Activated T-cell treated with anti-CD3 and anti-CD28 coated beads, Interleukin-2, amount 50 U/mL, for 4 hours (primary cell): ENCODE data around the gene NHSL2. TPM values are rescaled to one million over a fixed set of nuclear protein-coding genes. Genes with fewer than 3 reads are reported as not detected.

Experiments used
- ATAC-seq, 2 donors: fragments of 200-7000 bp; cut with Tn5 transposase; one replicate each; pipeline ENCODE4 v1.10.0; 2021
- DNase-seq: peaks from one replicate; pipeline ENCODE4 v3.0.0-alpha.2; 2020
- H3K27me3 Mint-ChIP-seq: one replicate; pipeline ENCODE4 v1.8.0; 2021; ENCODE audit warnings: low read depth, mixed read lengths
- H3K36me3 Mint-ChIP-seq: one replicate; pipeline ENCODE4 v1.8.0; 2022; ENCODE audit warnings: mixed read lengths; ENCODE audit not compliant: insufficient read depth
- H3K4me1 Mint-ChIP-seq: one replicate; pipeline ENCODE4 v1.8.0; 2021; ENCODE audit warnings: low read depth, mixed read lengths
- H3K4me3 Mint-ChIP-seq: one replicate; pipeline ENCODE4 v1.8.0; 2021; ENCODE audit warnings: mild to moderate bottlenecking, moderate library complexity, mixed read lengths
- H3K9me3 Mint-ChIP-seq: one replicate; pipeline ENCODE4 v1.8.0; 2021; ENCODE audit warnings: mixed read lengths
- total RNA-seq, 3 donors: library from RNA; stranded (reverse); gene quantifications; one replicate each; pipeline ENCODE4 v1.2.1, GENCODE V29; 2021

Gene NHSL2
- total RNA-seq, 3 donors from 2014 or later, result 0.30 to 0.65 (median 0.32) TPM

GRCh38 chrX:71990518-71990917, 79.9 kb downstream of the NHSL2 start:
- ATAC-seq, result no peak
- Mint-ChIP-seq H3K4me1 (peaks cover 17% of the 10 kb centered on the region), H3K36me3 (no peaks in the 10 kb centered on the region), H3K27me3 (no peaks in the 10 kb centered on the region), H3K4me3 (no peak overlapping the region), H3K9me3 (no peaks in the 10 kb centered on the region)
- no peak for DNase-seq

GRCh38 chrX:71991164-71991563, 80.5 kb downstream of the NHSL2 start:
- Mint-ChIP-seq H3K9me3 (no peaks in the 10 kb centered on the region), H3K4me1 (peaks cover 17% of the 10 kb centered on the region), H3K4me3 (no peak overlapping the region), H3K36me3 (no peaks in the 10 kb centered on the region), H3K27me3 (no peaks in the 10 kb centered on the region)
- no peak for ATAC-seq
- no peak for DNase-seq

- peak; percentile 76 to 85 for ATAC-seq
- Mint-ChIP-seq H3K27me3 (no peaks in the 10 kb centered on the region), H3K4me3 (no peak overlapping the region), H3K9me3 (no peaks in the 10 kb centered on the region), H3K4me1 (peaks cover 17% of the 10 kb centered on the region), H3K36me3 (no peaks in the 10 kb centered on the region)
- peak; percentile 15 for DNase-seq
Observed at GRCh38 chrX:71992711-71993110, 82.1 kb downstream of the NHSL2 start.

- ATAC-seq, result no peak
- Mint-ChIP-seq H3K4me1 (peaks cover 17% of the 10 kb centered on the region), H3K36me3 (no peaks in the 10 kb centered on the region), H3K9me3 (no peaks in the 10 kb centered on the region), H3K27me3 (no peaks in the 10 kb centered on the region), H3K4me3 (no peak overlapping the region)
- no peak for DNase-seq
Observed at GRCh38 chrX:71993371-71993770, 82.7 kb downstream of the NHSL2 start.

- Mint-ChIP-seq H3K9me3 (no peaks in the 10 kb centered on the region), H3K4me3 (no peak overlapping the region), H3K4me1 (peaks cover 17% of the 10 kb centered on the region), H3K27me3 (no peaks in the 10 kb centered on the region), H3K36me3 (no peaks in the 10 kb centered on the region)
- DNase-seq (no peak), ATAC-seq (no peak)
Observed at GRCh38 chrX:71994601-71995000, 84.0 kb downstream of the NHSL2 start.

- Mint-ChIP-seq H3K36me3 (no peaks in the 10 kb centered on the region), H3K9me3 (no peaks in the 10 kb centered on the region), H3K27me3 (no peaks in the 10 kb centered on the region), H3K4me3 (no peak overlapping the region), H3K4me1 (peaks cover 17% of the 10 kb centered on the region)
- ATAC-seq (no peak), DNase-seq (no peak)
Observed at GRCh38 chrX:71995122-71995521, 84.5 kb downstream of the NHSL2 start.

GRCh38 chrX:71996136-71996535, 85.5 kb downstream of the NHSL2 start:
- DNase-seq (no peak), ATAC-seq (no peak)
- Mint-ChIP-seq H3K9me3 (no peaks in the 10 kb centered on the region), H3K4me3 (no peak overlapping the region), H3K4me1 (peaks cover 17% of the 10 kb centered on the region), H3K27me3 (no peaks in the 10 kb centered on the region), H3K36me3 (no peaks in the 10 kb centered on the region)

- no peaks in the 10 kb centered on the region for H3K36me3 Mint-ChIP-seq
- DNase-seq (no peak), ATAC-seq (no peak)
- H3K4me3 Mint-ChIP-seq, result no peak overlapping the region
- H3K4me1 Mint-ChIP-seq, result peaks cover 14% of the 10 kb centered on the region
- H3K9me3 Mint-ChIP-seq, result no peaks in the 10 kb centered on the region
- no peaks in the 10 kb centered on the region for H3K27me3 Mint-ChIP-seq
Observed at GRCh38 chrX:71996826-71997225, 86.2 kb downstream of the NHSL2 start.

GRCh38 chrX:71997320-71997719, 86.7 kb downstream of the NHSL2 start:
- DNase-seq (no peak), ATAC-seq (no peak)
- Mint-ChIP-seq H3K36me3 (no peaks in the 10 kb centered on the region), H3K4me1 (peaks cover 9% of the 10 kb centered on the region), H3K9me3 (no peaks in the 10 kb centered on the region), H3K4me3 (no peak overlapping the region), H3K27me3 (no peaks in the 10 kb centered on the region)

GRCh38 chrX:71998836-71999509, 88.3 kb downstream of the NHSL2 start:
- no peaks in the 10 kb centered on the region for H3K9me3 Mint-ChIP-seq
- DNase-seq (peak; percentile 31), ATAC-seq (peak in 1 of 2 donors; percentile 63)
- no peaks in the 10 kb centered on the region for H3K36me3 Mint-ChIP-seq
- H3K4me3 Mint-ChIP-seq, result no peak overlapping the region
- peaks cover 2% of the 10 kb centered on the region for H3K4me1 Mint-ChIP-seq
- H3K27me3 Mint-ChIP-seq, result no peaks in the 10 kb centered on the region

- Mint-ChIP-seq H3K4me1 (peaks cover 2% of the 10 kb centered on the region), H3K9me3 (no peaks in the 10 kb centered on the region), H3K36me3 (no peaks in the 10 kb centered on the region), H3K27me3 (no peaks in the 10 kb centered on the region), H3K4me3 (no peak overlapping the region)
- ATAC-seq (no peak), DNase-seq (no peak)
Observed at GRCh38 chrX:71999535-71999934, 88.9 kb downstream of the NHSL2 start.

- Mint-ChIP-seq H3K4me3 (no peak overlapping the region), H3K36me3 (no peaks in the 10 kb centered on the region), H3K4me1 (no peaks in the 10 kb centered on the region), H3K9me3 (no peaks in the 10 kb centered on the region), H3K27me3 (no peaks in the 10 kb centered on the region)
- DNase-seq (no peak), ATAC-seq (no peak)
Observed at GRCh38 chrX:72001471-72001870, 90.8 kb downstream of the NHSL2 start.

GRCh38 chrX:72001906-72002305, 91.3 kb downstream of the NHSL2 start:
- Mint-ChIP-seq H3K4me1 (no peaks in the 10 kb centered on the region), H3K4me3 (no peak overlapping the region), H3K9me3 (no peaks in the 10 kb centered on the region), H3K36me3 (no peaks in the 10 kb centered on the region), H3K27me3 (no peaks in the 10 kb centered on the region)
- no peak for ATAC-seq
- no peak for DNase-seq

GRCh38 chrX:72002875-72003274, 92.2 kb downstream of the NHSL2 start:
- Mint-ChIP-seq H3K4me1 (no peaks in the 10 kb centered on the region), H3K27me3 (no peaks in the 10 kb centered on the region), H3K9me3 (no peaks in the 10 kb centered on the region), H3K36me3 (no peaks in the 10 kb centered on the region), H3K4me3 (no peak overlapping the region)
- ATAC-seq (no peak), DNase-seq (no peak)

GRCh38 chrX:72003811-72004750, 93.4 kb downstream of the NHSL2 start:
- no peak for ATAC-seq
- Mint-ChIP-seq H3K4me3 (no peak overlapping the region), H3K9me3 (no peaks in the 10 kb centered on the region), H3K4me1 (no peaks in the 10 kb centered on the region), H3K36me3 (no peaks in the 10 kb centered on the region), H3K27me3 (no peaks in the 10 kb centered on the region)
- no peak for DNase-seq
